Measurements from ENCODE around the gene CPE. TPM values are rescaled to one million over a fixed set of nuclear protein-coding genes. Genes with fewer than 3 reads are reported as not detected.
"Not testable (repeated sequence)": the region's sequence is repeated elsewhere in the genome, so short reads cannot be mapped to it uniquely, and the experiment has no call there.

Gene CPE
- total RNA-seq, 3 donors from 2014 or later (not counting 1 experiment from before 2014, with no cell fraction given): not detected

DNA sequence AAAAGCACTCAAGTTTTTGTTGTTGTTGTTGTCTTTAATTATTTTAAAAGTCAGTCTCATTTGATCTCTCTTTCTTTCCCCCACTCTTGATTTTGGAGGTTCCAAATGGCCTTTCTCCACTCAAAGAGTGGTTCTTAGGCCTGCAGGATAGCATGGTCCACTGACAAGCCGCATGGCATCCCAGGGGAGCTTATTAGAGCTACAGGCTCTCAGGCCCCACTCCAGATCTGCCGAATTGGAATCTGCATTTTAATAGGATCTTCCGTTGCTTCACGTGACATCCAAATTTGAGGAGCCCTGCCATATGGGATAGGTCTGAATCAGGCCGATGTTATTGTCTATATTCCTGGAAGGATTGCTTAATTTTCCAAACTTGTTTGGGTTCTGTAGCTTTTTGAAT lies 72.1 kb downstream of the CPE start:
- intact Hi-C loops (cut with micrococcal nuclease): no loop called here
- H3K4me1 ChIP-seq (ENCODE audit: control insufficient read depth, insufficient read depth, low read length): no peaks in the 10 kb centered on the region
- no peak overlapping the region for H3K27ac Mint-ChIP-seq
- H3K36me3 Mint-ChIP-seq: no peaks in the 10 kb centered on the region
- H3K4me3 ChIP-seq (ENCODE audit: low read length): no peak overlapping the region
- H3K27ac ChIP-seq (ENCODE audit: low read length): no peak overlapping the region
- H3K36me3 ChIP-seq (ENCODE audit: control insufficient read depth, insufficient read depth, low read length): no peaks in the 10 kb centered on the region
- H3K4me3 Mint-ChIP-seq: no peak overlapping the region
- peaks cover 4 to 8% of the 10 kb centered on the region in 2 donors for H3K27me3 Mint-ChIP-seq (ENCODE audit: low read depth in 2 of 2)
- peaks cover 6% of the 10 kb centered on the region in 2 donors for H3K4me1 Mint-ChIP-seq
- H3K27me3 ChIP-seq (ENCODE audit: control insufficient read depth, insufficient read depth, low read length): no peaks in the 10 kb centered on the region
- H3K9me3 ChIP-seq (ENCODE audit: control insufficient read depth, insufficient read depth, low read length): no peaks in the 10 kb centered on the region
- 94% methylated on average over 5 of the region's 5 CpGs for WGBS (ENCODE audit: insufficient coverage)
- TF ChIP-seq, protein P1, sequence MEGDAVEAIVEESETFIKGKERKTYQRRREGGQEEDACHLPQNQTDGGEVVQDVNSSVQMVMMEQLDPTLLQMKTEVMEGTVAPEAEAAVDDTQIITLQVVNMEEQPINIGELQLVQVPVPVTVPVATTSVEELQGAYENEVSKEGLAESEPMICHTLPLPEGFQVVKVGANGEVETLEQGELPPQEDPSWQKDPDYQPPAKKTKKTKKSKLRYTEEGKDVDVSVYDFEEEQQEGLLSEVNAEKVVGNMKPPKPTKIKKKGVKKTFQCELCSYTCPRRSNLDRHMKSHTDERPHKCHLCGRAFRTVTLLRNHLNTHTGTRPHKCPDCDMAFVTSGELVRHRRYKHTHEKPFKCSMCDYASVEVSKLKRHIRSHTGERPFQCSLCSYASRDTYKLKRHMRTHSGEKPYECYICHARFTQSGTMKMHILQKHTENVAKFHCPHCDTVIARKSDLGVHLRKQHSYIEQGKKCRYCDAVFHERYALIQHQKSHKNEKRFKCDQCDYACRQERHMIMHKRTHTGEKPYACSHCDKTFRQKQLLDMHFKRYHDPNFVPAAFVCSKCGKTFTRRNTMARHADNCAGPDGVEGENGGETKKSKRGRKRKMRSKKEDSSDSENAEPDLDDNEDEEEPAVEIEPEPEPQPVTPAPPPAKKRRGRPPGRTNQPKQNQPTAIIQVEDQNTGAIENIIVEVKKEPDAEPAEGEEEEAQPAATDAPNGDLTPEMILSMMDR (IDR thresholded peaks at IDR 0.05): no peak
- ATAC-seq: no peak
- no peaks in the 10 kb centered on the region for H3K9me3 Mint-ChIP-seq
- no peak for DNase-seq

DNA sequence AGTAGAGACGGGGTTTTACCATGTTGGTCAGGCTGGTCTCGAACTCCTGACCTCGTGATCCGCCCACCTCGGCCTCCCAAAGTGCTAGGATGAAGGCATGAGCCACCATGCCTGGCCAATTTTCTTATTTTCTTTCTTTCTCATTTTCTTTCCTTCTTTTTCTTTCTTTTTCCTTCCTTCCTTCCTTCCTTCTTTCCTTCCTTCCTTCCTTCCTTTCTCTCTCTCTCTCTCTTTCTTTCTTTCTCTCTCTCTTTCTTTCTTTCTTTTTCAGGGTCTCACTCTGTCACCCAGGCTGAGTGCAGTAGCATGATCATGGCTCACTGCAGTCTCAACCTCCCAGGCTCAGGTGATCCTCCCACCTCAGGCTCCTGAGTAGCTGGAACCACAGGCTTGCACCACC lies 74.3 kb downstream of the CPE start:
- H3K27ac ChIP-seq (ENCODE audit: low read length); H3K4me1 Mint-ChIP-seq; H3K36me3 Mint-ChIP-seq; H3K4me3 Mint-ChIP-seq; H3K27ac Mint-ChIP-seq; H3K36me3 ChIP-seq (ENCODE audit: control insufficient read depth, insufficient read depth, low read length); H3K4me1 ChIP-seq (ENCODE audit: control insufficient read depth, insufficient read depth, low read length); intact Hi-C loops (cut with micrococcal nuclease); H3K4me3 ChIP-seq (ENCODE audit: low read length); DNase-seq; H3K9me3 ChIP-seq (ENCODE audit: control insufficient read depth, insufficient read depth, low read length); H3K9me3 Mint-ChIP-seq; H3K27me3 Mint-ChIP-seq (ENCODE audit: low read depth in 2 of 2); ATAC-seq; H3K27me3 ChIP-seq (ENCODE audit: control insufficient read depth, insufficient read depth, low read length): not testable (repeated sequence)
- 87% methylated on average over 5 of the region's 5 CpGs for WGBS (ENCODE audit: insufficient coverage)

DNA sequence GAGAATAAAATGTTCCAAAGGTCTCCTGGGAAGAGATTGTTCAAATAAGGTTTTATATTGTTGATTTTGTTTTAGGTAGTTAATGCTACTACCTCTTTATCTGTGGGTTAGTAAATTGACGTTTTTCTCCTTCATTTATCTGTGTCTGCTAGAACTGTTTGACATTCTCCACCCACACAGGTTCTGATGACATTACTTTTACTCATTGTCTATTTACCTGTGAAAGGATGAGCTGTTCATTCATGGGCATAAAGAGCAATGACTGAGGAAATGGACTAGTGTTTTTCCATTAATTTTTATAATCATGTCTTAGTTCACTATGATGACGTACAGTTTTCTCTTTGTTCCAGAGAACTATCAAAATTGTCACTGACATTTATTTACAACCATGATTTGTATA lies 75.6 kb downstream of the CPE start:
- H3K27ac Mint-ChIP-seq: no peak overlapping the region
- Histone ChIP-seq H3K9me3 (ENCODE audit: control insufficient read depth, insufficient read depth, low read length) (no peaks in the 10 kb centered on the region), H3K27ac (ENCODE audit: low read length) (no peak overlapping the region), H3K36me3 (ENCODE audit: control insufficient read depth, insufficient read depth, low read length) (no peaks in the 10 kb centered on the region), H3K27me3 (ENCODE audit: control insufficient read depth, insufficient read depth, low read length) (no peaks in the 10 kb centered on the region), H3K4me1 (ENCODE audit: control insufficient read depth, insufficient read depth, low read length) (no peaks in the 10 kb centered on the region), H3K4me3 (ENCODE audit: low read length) (no peak overlapping the region)
- no peaks in the 10 kb centered on the region for H3K36me3 Mint-ChIP-seq
- ATAC-seq (no peak), DNase-seq (no peak)
- H3K27me3 Mint-ChIP-seq (ENCODE audit: low read depth in 2 of 2): peaks cover 0 to 5% of the 10 kb centered on the region in 2 donors
- peaks cover 1% of the 10 kb centered on the region in 2 donors for H3K4me1 Mint-ChIP-seq
- no peak overlapping the region for H3K4me3 Mint-ChIP-seq
- no peaks in the 10 kb centered on the region for H3K9me3 Mint-ChIP-seq
- TF ChIP-seq, protein P1 (IDR thresholded peaks at IDR 0.05): no peak
- WGBS (ENCODE audit: insufficient coverage): no CpG with 5 or more reads among the region's 2 CpGs
- intact Hi-C loops (cut with micrococcal nuclease): no loop called here

DNA sequence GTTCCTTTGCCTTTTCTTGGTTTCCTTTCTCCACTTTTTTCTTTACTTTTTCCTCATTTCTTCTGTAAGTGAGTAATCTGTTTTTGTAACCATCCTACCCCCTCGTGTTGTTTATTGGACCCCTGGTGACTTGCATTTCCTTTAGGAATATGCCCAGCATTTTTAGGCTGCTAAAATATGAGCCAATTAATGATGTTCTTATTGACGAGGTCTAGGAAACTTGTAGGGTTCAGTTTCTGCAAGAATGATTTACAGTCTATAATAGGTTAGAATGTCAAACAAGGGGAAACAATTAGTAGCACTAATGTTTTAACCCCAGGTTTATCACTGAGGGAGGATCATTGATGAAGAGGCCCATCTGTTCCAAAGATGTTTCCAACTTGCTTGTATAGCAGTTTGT lies 79.0 kb downstream of the CPE start:
- Mint-ChIP-seq H3K4me1 (no peaks in the 10 kb centered on the region), H3K9me3 (no peaks in the 10 kb centered on the region), H3K27ac (no peak overlapping the region), H3K4me3 (no peak overlapping the region), H3K27me3 (ENCODE audit: low read depth in 2 of 2) (peaks cover 0 to 5% of the 10 kb centered on the region in 2 donors), H3K36me3 (no peaks in the 10 kb centered on the region)
- Histone ChIP-seq H3K9me3 (ENCODE audit: control insufficient read depth, insufficient read depth, low read length) (no peaks in the 10 kb centered on the region), H3K4me1 (ENCODE audit: control insufficient read depth, insufficient read depth, low read length) (no peaks in the 10 kb centered on the region), H3K27me3 (ENCODE audit: control insufficient read depth, insufficient read depth, low read length) (no peaks in the 10 kb centered on the region), H3K4me3 (ENCODE audit: low read length) (no peak overlapping the region), H3K27ac (ENCODE audit: low read length) (no peak overlapping the region), H3K36me3 (ENCODE audit: control insufficient read depth, insufficient read depth, low read length) (no peaks in the 10 kb centered on the region)
- TF ChIP-seq, protein P1 (IDR thresholded peaks at IDR 0.05): no peak
- DNase-seq (no peak), ATAC-seq (no peak)
- WGBS (ENCODE audit: insufficient coverage): 58% methylated on average over 2 of the region's 2 CpGs
- intact Hi-C loops (cut with micrococcal nuclease): no loop called here

Data from natural killer cell (primary cell).